CD14-positive monocyte (primary cell): Measurements from ENCODE around the gene SLC35F3. TPM values are rescaled to one million over a fixed set of nuclear protein-coding genes. Genes with fewer than 3 reads are reported as not detected.
A peak's percentile ranks its signal among the peaks of the same experiment; 100 is the strongest.

Experiments used
- DNase-seq, 3 donors: peaks; one replicate each; pipeline ENCODE4 v3.0.0-alpha.2; 2011 to 2022
- H2AFZ ChIP-seq: 2 replicates; pipeline ENCODE4 v1.6.0; 2012; ENCODE audit warnings: mild to moderate bottlenecking, low read depth, low read length, inconsistent platforms; ENCODE audit not compliant: insufficient read depth, poor library complexity, severe bottlenecking
- H3K27ac ChIP-seq, 2 donors: 1 replicate in 1 of 2; 2 replicates in 1 of 2; pipeline ENCODE4 v1.5.1; 2012 to 2013; ENCODE audit warnings: low read length in 2 of 2, control low read depth in 1 of 2, inconsistent platforms in 1 of 2, low read depth in 1 of 2, mild to moderate bottlenecking in 1 of 2
- H3K27me3 ChIP-seq, 2 donors: one replicate each; pipeline versions ENCODE4 v1.6.0 to v1.6.1; 2011 to 2013; ENCODE audit warnings: low read length in 2 of 2; ENCODE audit not compliant: control insufficient read depth in 2 of 2, insufficient read depth in 2 of 2
- H3K36me3 ChIP-seq, 2 donors: replicated peaks in 1 of 2; 1 replicate in 1 of 2; 2 replicates in 1 of 2; pipeline versions ENCODE4 v1.5.1 to v1.6.1; 2012 to 2013; ENCODE audit warnings: low read length in 2 of 2, control low read depth in 1 of 2, inconsistent platforms in 1 of 2, mild to moderate bottlenecking in 1 of 2; ENCODE audit not compliant: insufficient read depth in 2 of 2, control insufficient read depth in 1 of 2
- H3K4me1 ChIP-seq, 2 donors: 1 replicate in 1 of 2; 2 replicates in 1 of 2; pipeline versions ENCODE4 v1.5.1 to v1.6.1; 2012 to 2013; ENCODE audit warnings: low read length in 2 of 2, control low read depth in 1 of 2, inconsistent platforms in 1 of 2, mild to moderate bottlenecking in 1 of 2, moderate library complexity in 1 of 2; ENCODE audit not compliant: insufficient read depth in 2 of 2, control insufficient read depth in 1 of 2
- H3K4me2 ChIP-seq: replicated peaks from 2 replicates; pipeline ENCODE3; 2012; ENCODE audit warnings: low read length, moderate library complexity, mild to moderate bottlenecking; ENCODE audit not compliant: poor library complexity, severe bottlenecking; ENCODE audit errors: extremely low read depth
- H3K4me3 ChIP-seq, 3 experiments: fragments of 200-600 bp in 1 of 3; sonication (generic) in 1 of 3; replicated peaks in 1 of 3; 1 replicate in 2 of 3; 2 replicates in 1 of 3; pipeline ENCODE4 v1.5.1; 2011 to 2013; ENCODE audit warnings: low read length in 3 of 3, mild to moderate bottlenecking in 3 of 3, control low read depth in 2 of 3, low read depth in 2 of 3, inconsistent platforms in 1 of 3, moderate library complexity in 1 of 3
- H3K79me2 ChIP-seq: 2 replicates; pipeline ENCODE4 v1.6.0; 2012; ENCODE audit warnings: mild to moderate bottlenecking, control low read depth, inconsistent platforms, low read length, moderate library complexity; ENCODE audit not compliant: insufficient read depth
- H3K9ac ChIP-seq: 2 replicates; pipeline ENCODE4 v1.6.0; 2017; ENCODE audit warnings: low read length, mild to moderate bottlenecking; ENCODE audit not compliant: insufficient read depth, poor library complexity, severe bottlenecking
- H3K9me3 ChIP-seq, 2 donors: replicated peaks in 1 of 2; 1 replicate in 1 of 2; 2 replicates in 1 of 2; pipeline versions ENCODE4 v1.5.1 to v1.6.1; 2012 to 2013; ENCODE audit warnings: low read length in 2 of 2, control low read depth in 1 of 2; ENCODE audit not compliant: control insufficient read depth in 1 of 2, insufficient read depth in 1 of 2
- H4K20me1 ChIP-seq: 2 replicates; pipeline ENCODE4 v1.6.0; 2012; ENCODE audit warnings: mild to moderate bottlenecking, low read length, control low read depth, moderate library complexity; ENCODE audit not compliant: insufficient read depth
- H3K27ac Mint-ChIP-seq, 7 donors: one replicate each; pipeline ENCODE4 v1.8.0; 2020; ENCODE audit warnings: mild to moderate bottlenecking in 7 of 7, mixed read lengths in 7 of 7, moderate library complexity in 6 of 7, inconsistent platforms in 2 of 7
- H3K27me3 Mint-ChIP-seq, 3 donors: one replicate each; pipeline ENCODE4 v1.8.0; 2021 to 2022; ENCODE audit warnings: low read depth in 3 of 3, mild to moderate bottlenecking in 3 of 3, mixed read lengths in 3 of 3, moderate library complexity in 3 of 3, inconsistent platforms in 1 of 3
- H3K36me3 Mint-ChIP-seq, 2 donors: one replicate each; pipeline ENCODE4 v1.8.0; 2020; ENCODE audit warnings: mixed read lengths in 2 of 2, inconsistent platforms in 1 of 2, mild to moderate bottlenecking in 1 of 2
- H3K4me1 Mint-ChIP-seq: one replicate; pipeline ENCODE4 v1.8.0; 2020; ENCODE audit warnings: mild to moderate bottlenecking, mixed read lengths
- H3K4me3 Mint-ChIP-seq, 2 donors: one replicate each; pipeline ENCODE4 v1.8.0; 2020; ENCODE audit warnings: mild to moderate bottlenecking in 2 of 2, mixed read lengths in 2 of 2, moderate library complexity in 1 of 2
- H3K9me3 Mint-ChIP-seq, 7 donors: one replicate each; pipeline ENCODE4 v1.8.0; 2020 to 2022; ENCODE audit warnings: mixed read lengths in 7 of 7, mild to moderate bottlenecking in 6 of 7, moderate library complexity in 6 of 7, inconsistent platforms in 2 of 7
- WGBS: methylation state at CpG from one replicate; pipeline ENCODE4 v1.1.5; 2013; ENCODE audit warnings: missing lambda C conversion rate; ENCODE audit not compliant: insufficient coverage; 5-methylcytosine and 5-hydroxymethylcytosine counted together
- intact Hi-C, 2 donors: fragments of 100-400 bp; cut with micrococcal nuclease; formaldehyde crosslinking; loops; one replicate each; pipeline versions ENCODE4 v1.15.0 to v1.15.1; 2023
- polyA plus RNA-seq, 3 donors: library from polyadenylated mRNA; depleted of rRNA in 1 of 3; unstranded in 2 of 3; stranded (reverse) in 1 of 3; fragments of 300-500 nt in 2 of 3; fragments of >200 nt in 1 of 3; fragmentation: Illumina TruSeq in 2 of 3; gene quantifications; 1 replicate in 2 of 3; 2 replicates in 1 of 3; pipeline ENCODE4 v1.2.3, GENCODE V29; 2012 to 2021
- TF ChIP-seq, protein P1 (sequence below): fragments of 200-600 bp; IDR thresholded peaks from one replicate; pipeline ENCODE4 v1.8.0; 2022; ENCODE audit warnings: antibody characterized with exemption, mild to moderate bottlenecking

SLC35F3 gene
- polyA plus RNA-seq, 3 donors = 0.17 to 0.78 TPM; not detected in 1

DNA sequence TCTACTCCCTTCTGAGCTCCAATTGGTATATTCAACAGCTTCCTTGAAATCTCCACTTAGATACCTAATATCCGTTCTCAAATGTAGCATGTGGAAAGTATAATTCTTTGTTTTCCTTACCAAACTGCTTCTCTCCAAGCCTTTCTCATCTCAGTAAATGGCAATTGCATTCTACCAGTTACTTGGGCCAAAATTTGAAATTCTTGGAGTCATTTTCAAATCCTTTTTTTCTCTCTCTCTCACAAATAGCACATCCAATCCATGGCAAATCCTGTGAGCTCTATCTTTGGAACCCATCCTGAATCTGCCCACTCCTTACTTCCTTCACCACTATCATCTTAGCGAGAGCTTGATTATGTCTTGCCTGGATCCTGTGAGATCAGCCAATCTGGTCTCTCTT, 39.3 kb upstream of the SLC35F3 start:
- WGBS = 95% methylated on average over 1 of the region's 2 CpGs
- Histone ChIP-seq H3K36me3 (no peaks in the 10 kb centered on the region), H2AFZ (no peak overlapping the region), H4K20me1 (no peaks in the 10 kb centered on the region), H3K27ac (no peak overlapping the region), H3K4me3 (no peak overlapping the region), H3K79me2 (no peaks in the 10 kb centered on the region), H3K4me1 (no peaks in the 10 kb centered on the region), H3K27me3 (no peaks in the 10 kb centered on the region), H3K9me3 (peaks cover 6% of the 10 kb centered on the region in 2 donors), H3K9ac (no peak overlapping the region), H3K4me2 (no peak overlapping the region)
- no peak for DNase-seq
- peaks cover 0 to 2% (median 0%) of the 10 kb centered on the region in 3 donors for H3K27me3 Mint-ChIP-seq
- H3K36me3 Mint-ChIP-seq = no peaks in the 10 kb centered on the region
- H3K4me1 Mint-ChIP-seq = no peaks in the 10 kb centered on the region
- intact Hi-C loops = no loop called here
- peaks cover 7 to 19% (median 11%) of the 10 kb centered on the region in 7 donors for H3K9me3 Mint-ChIP-seq
- H3K4me3 Mint-ChIP-seq = no peak overlapping the region
- no peak overlapping the region for H3K27ac Mint-ChIP-seq
- TF ChIP-seq, protein P1, sequence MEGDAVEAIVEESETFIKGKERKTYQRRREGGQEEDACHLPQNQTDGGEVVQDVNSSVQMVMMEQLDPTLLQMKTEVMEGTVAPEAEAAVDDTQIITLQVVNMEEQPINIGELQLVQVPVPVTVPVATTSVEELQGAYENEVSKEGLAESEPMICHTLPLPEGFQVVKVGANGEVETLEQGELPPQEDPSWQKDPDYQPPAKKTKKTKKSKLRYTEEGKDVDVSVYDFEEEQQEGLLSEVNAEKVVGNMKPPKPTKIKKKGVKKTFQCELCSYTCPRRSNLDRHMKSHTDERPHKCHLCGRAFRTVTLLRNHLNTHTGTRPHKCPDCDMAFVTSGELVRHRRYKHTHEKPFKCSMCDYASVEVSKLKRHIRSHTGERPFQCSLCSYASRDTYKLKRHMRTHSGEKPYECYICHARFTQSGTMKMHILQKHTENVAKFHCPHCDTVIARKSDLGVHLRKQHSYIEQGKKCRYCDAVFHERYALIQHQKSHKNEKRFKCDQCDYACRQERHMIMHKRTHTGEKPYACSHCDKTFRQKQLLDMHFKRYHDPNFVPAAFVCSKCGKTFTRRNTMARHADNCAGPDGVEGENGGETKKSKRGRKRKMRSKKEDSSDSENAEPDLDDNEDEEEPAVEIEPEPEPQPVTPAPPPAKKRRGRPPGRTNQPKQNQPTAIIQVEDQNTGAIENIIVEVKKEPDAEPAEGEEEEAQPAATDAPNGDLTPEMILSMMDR = no peak

DNA sequence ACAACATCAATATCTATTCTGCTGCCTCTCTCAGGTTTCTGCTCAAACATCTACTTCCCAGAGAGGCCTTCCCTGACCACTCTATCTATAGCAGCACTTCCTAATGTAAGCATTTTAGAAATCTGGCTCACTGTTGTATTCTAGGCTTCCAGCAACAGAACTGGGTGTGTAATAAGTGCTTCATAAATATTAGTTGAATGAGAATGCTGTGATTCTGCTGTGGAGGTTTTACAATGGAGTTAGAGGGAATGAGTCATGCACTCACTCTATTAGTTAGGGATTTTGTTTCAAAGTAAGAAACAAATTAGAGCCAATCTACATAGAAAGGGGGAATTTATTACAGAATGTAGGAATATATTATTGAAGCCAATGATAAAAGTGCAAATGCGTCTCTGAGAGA, 38.6 kb upstream of the SLC35F3 start:
- H3K4me2 ChIP-seq = no peak overlapping the region
- no peaks in the 10 kb centered on the region for H3K79me2 ChIP-seq
- no CpG with 5 or more reads among the region's 1 CpG for WGBS
- Mint-ChIP-seq H3K4me1 (no peaks in the 10 kb centered on the region), H3K36me3 (no peaks in the 10 kb centered on the region), H3K27ac (peak overlapping the region in 1 of 7 donors; percentile 11), H3K4me3 (no peak overlapping the region), H3K9me3 (peaks cover 7 to 19% (median 11%) of the 10 kb centered on the region in 7 donors), H3K27me3 (peaks cover 0 to 2% (median 0%) of the 10 kb centered on the region in 3 donors)
- DNase-seq = no peak
- H4K20me1 ChIP-seq = no peaks in the 10 kb centered on the region
- TF ChIP-seq, protein P1 = no peak
- H3K9ac ChIP-seq = no peak overlapping the region
- no peaks in the 10 kb centered on the region for H3K27me3 ChIP-seq
- H3K27ac ChIP-seq = no peak overlapping the region
- no peak overlapping the region for H3K4me3 ChIP-seq
- intact Hi-C loops = no loop called here
- no peaks in the 10 kb centered on the region for H3K36me3 ChIP-seq
- no peaks in the 10 kb centered on the region for H3K4me1 ChIP-seq
- peaks cover 6% of the 10 kb centered on the region in 2 donors for H3K9me3 ChIP-seq
- no peak overlapping the region for H2AFZ ChIP-seq
